Esophagus squamous epithelium (tissue), 5 donors: Measurements from ENCODE around the gene UCHL3. TPM values are rescaled to one million over a fixed set of nuclear protein-coding genes. Genes with fewer than 3 reads are reported as not detected.

Source experiments
- DNase-seq: peaks from one replicate; lab custom pipeline; 2025; lab: John Stamatoyannopoulos, UW
- H3K27ac ChIP-seq, 4 donors: fragments of 200-600 bp; sonication (generic); one replicate each; pipeline ENCODE4 v1.5.1; 2016 to 2019; ENCODE audit warnings: mild to moderate bottlenecking in 1 of 4
- H3K27me3 ChIP-seq, 4 donors: fragments of 200-600 bp; sonication (generic); 1 replicate in 3 of 4; 2 replicates in 1 of 4; pipeline versions ENCODE4 v1.5.1 to v1.6.0; 2017 to 2021; ENCODE audit warnings: antibody characterized with exemption in 1 of 4
- H3K36me3 ChIP-seq, 3 donors: fragments of 200-600 bp; sonication (generic); one replicate each; pipeline ENCODE4 v1.5.1; 2016 to 2019
- H3K4me1 ChIP-seq, 3 donors: fragments of 200-600 bp; sonication (generic); one replicate each; pipeline ENCODE4 v1.5.1; 2017 to 2019
- H3K4me3 ChIP-seq, 4 donors: fragments of 200-600 bp; sonication (generic); 1 replicate in 3 of 4; 2 replicates in 1 of 4; pipeline ENCODE4 v1.5.1; 2016 to 2019; ENCODE audit warnings: mild to moderate bottlenecking in 2 of 4, moderate library complexity in 1 of 4
- H3K9me3 ChIP-seq, 3 donors: fragments of 200-600 bp; sonication (generic); one replicate each; pipeline ENCODE4 v1.5.1; 2016 to 2019
- CTCF ChIP-seq, 6 experiments: fragments of 450-650 bp in 4 of 6; fragments of 200-600 bp in 2 of 6; sonication (generic) in 2 of 6; IDR thresholded peaks; one replicate each; pipeline ENCODE4 v1.5.1; 2016 to 2019; ENCODE audit warnings: antibody characterized with exemption in 6 of 6, mild to moderate bottlenecking in 4 of 6, moderate library complexity in 4 of 6
- POLR2A ChIP-seq, 4 donors: fragments of 450-650 bp; IDR thresholded peaks; one replicate each; pipeline ENCODE4 v1.6.1; 2017; ENCODE audit warnings: antibody characterized with exemption in 4 of 4, mild to moderate bottlenecking in 4 of 4, moderate library complexity in 3 of 4
- WGBS, 2 donors: methylation state at CpG; one replicate each; pipeline ENCODE4 v1.1.5; 2018; 5-methylcytosine and 5-hydroxymethylcytosine counted together
- intact Hi-C: fragments of 100-400 bp; cut with DNase I; formaldehyde crosslinking; loops from one replicate; pipeline ENCODE4 v1.15.0; 2022
- total RNA-seq, 4 donors: library from RNA; depleted of rRNA; stranded (reverse); fragments of >200 nt; gene quantifications; one replicate each; pipeline ENCODE4 v1.1.0, GENCODE V29; 2016
- donor health status: DM: yes; HTN: yes; CAD: no.

UCHL3 gene
- total RNA-seq, 4 donors from 2014 or later, result 39.9 to 78.2 (median 54.2) TPM

GRCh38 chr13:75647126-75647784 is 97.7 kb downstream of the UCHL3 start:
- Histone ChIP-seq H3K4me3 (no peak overlapping the region), H3K36me3 (no peaks in the 10 kb centered on the region), H3K27ac (no peak overlapping the region), H3K9me3 (no peaks in the 10 kb centered on the region), H3K27me3 (no peaks in the 10 kb centered on the region), H3K4me1 (peaks cover 0 to 25% (median 0%) of the 10 kb centered on the region in 3 donors)
- TF ChIP-seq POLR2A (IDR thresholded peaks at IDR 0.05), result no peak
- no peak for TF ChIP-seq CTCF (IDR thresholded peaks at IDR 0.05)
- 37 to 44% methylated on average over 1 of the region's 1 CpG for WGBS, 2 donors
- intact Hi-C loops, result no loop called here
- DNase-seq, result no peak

- no peak overlapping the region for H3K4me3 ChIP-seq
- no peak overlapping the region for H3K27ac ChIP-seq
- TF ChIP-seq CTCF (IDR thresholded peaks at IDR 0.05) (no peak), POLR2A (IDR thresholded peaks at IDR 0.05) (no peak)
- H3K36me3 ChIP-seq, result no peaks in the 10 kb centered on the region
- DNase-seq, result no peak
- peaks cover 0 to 17% (median 0%) of the 10 kb centered on the region in 3 donors for H3K4me1 ChIP-seq
- H3K9me3 ChIP-seq, result no peaks in the 10 kb centered on the region
- no peaks in the 10 kb centered on the region for H3K27me3 ChIP-seq
- 86 to 92% methylated on average over 2 of the region's 2 CpGs for WGBS, 2 donors
- intact Hi-C loops, result no loop called here
These were observed 98.9 kb downstream of the UCHL3 start for GRCh38 chr13:75648446-75648845.

- no peaks in the 10 kb centered on the region for H3K36me3 ChIP-seq
- TF ChIP-seq CTCF (IDR thresholded peaks at IDR 0.05), result no peak
- no peak for TF ChIP-seq POLR2A (IDR thresholded peaks at IDR 0.05)
- H3K9me3 ChIP-seq, result no peaks in the 10 kb centered on the region
- 79 to 85% methylated on average over 2 of the region's 2 CpGs for WGBS, 2 donors
- H3K4me1 ChIP-seq, result peaks cover 0 to 4% (median 0%) of the 10 kb centered on the region in 3 donors
- no peak overlapping the region for H3K27ac ChIP-seq
- H3K4me3 ChIP-seq, result no peak overlapping the region
- DNase-seq, result no peak
- intact Hi-C loops, result no loop called here
- no peaks in the 10 kb centered on the region for H3K27me3 ChIP-seq
These were observed 101.4 kb downstream of the UCHL3 start for GRCh38 chr13:75651013-75651412.

GRCh38 chr13:75652726-75653125 is 103.1 kb downstream of the UCHL3 start:
- Histone ChIP-seq H3K4me1 (no peaks in the 10 kb centered on the region), H3K27ac (no peak overlapping the region), H3K9me3 (no peaks in the 10 kb centered on the region), H3K4me3 (no peak overlapping the region), H3K27me3 (no peaks in the 10 kb centered on the region), H3K36me3 (no peaks in the 10 kb centered on the region)
- DNase-seq, result no peak
- intact Hi-C loops, result no loop called here
- TF ChIP-seq POLR2A (IDR thresholded peaks at IDR 0.05), result no peak
- no peak for TF ChIP-seq CTCF (IDR thresholded peaks at IDR 0.05)
- 98 to 100% methylated on average over 2 of the region's 2 CpGs for WGBS, 2 donors

Other genes starting within 250 kb of the UCHL3 start
- gene TBC1D4, start 67.6 kb upstream of the UCHL3 start, total RNA-seq, result 10 to 100 TPM; 14.9 to 20.8 (median 16.6) TPM
- 10 to 100 TPM; 19.0 to 61.4 (median 38.1) TPM for gene COMMD6, start 11.9 kb upstream of the UCHL3 start, total RNA-seq
- gene LMO7, start 86.5 kb downstream of the UCHL3 start, total RNA-seq, result 100 to 1,000 TPM in 3 of 4 donors, 10 to 100 TPM in 1; 87.0 to 293 (median 187) TPM